ENCODE measurements around the gene POPDC2.
"Not testable (repeated sequence)": the region's sequence is repeated elsewhere in the genome, so short reads cannot be mapped to it uniquely, and the experiment has no call there.

DNA sequence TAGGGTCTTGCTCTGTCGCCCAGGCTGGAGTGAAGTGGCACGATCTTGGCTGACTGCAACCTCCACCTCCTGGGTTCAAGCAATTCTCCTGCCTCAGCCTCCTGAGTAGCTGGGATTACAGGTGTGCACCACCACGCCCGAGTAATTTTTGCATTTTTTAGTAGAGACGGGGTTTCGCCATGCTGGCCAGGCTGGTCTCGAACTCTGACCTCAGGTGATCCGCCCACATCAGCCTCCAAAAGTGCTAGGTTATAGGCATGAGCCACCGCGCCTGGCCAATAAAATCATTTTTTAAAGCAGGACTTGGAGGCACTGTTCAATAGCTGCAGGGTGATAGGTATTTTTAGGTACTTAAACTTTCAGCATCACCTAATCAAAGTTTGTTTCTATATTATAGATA is 17.8 kb upstream of the POPDC2 start:
- not testable (repeated sequence) for TF ChIP-seq EZH2 (IDR thresholded peaks at IDR 0.05; ENCODE audit: insufficient read depth, poor library complexity, severe bottlenecking); EZH2phosphoT487 (IDR thresholded peaks at IDR 0.05; ENCODE audit: insufficient read depth, low read depth)

Data from GM23248 (cell line).